ENCODE data around the gene CD180.

Gene CD180

GRCh38 chr5:67176936-67177335 lies 19.7 kb downstream of the CD180 start:
- TF ChIP-seq, protein P1, sequence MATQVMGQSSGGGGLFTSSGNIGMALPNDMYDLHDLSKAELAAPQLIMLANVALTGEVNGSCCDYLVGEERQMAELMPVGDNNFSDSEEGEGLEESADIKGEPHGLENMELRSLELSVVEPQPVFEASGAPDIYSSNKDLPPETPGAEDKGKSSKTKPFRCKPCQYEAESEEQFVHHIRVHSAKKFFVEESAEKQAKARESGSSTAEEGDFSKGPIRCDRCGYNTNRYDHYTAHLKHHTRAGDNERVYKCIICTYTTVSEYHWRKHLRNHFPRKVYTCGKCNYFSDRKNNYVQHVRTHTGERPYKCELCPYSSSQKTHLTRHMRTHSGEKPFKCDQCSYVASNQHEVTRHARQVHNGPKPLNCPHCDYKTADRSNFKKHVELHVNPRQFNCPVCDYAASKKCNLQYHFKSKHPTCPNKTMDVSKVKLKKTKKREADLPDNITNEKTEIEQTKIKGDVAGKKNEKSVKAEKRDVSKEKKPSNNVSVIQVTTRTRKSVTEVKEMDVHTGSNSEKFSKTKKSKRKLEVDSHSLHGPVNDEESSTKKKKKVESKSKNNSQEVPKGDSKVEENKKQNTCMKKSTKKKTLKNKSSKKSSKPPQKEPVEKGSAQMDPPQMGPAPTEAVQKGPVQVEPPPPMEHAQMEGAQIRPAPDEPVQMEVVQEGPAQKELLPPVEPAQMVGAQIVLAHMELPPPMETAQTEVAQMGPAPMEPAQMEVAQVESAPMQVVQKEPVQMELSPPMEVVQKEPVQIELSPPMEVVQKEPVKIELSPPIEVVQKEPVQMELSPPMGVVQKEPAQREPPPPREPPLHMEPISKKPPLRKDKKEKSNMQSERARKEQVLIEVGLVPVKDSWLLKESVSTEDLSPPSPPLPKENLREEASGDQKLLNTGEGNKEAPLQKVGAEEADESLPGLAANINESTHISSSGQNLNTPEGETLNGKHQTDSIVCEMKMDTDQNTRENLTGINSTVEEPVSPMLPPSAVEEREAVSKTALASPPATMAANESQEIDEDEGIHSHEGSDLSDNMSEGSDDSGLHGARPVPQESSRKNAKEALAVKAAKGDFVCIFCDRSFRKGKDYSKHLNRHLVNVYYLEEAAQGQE (IDR thresholded peaks at IDR 0.05; ENCODE audit: insufficient read depth in 1 of 2, low read depth in 2 of 2, low read length in 2 of 2): no peak
- TF ChIP-seq TAF1 (IDR thresholded peaks at IDR 0.05; ENCODE audit: borderline replicate concordance, insufficient read depth, low read length): no peak
- TF ChIP-seq SIN3A (IDR thresholded peaks at IDR 0.05; ENCODE audit: borderline replicate concordance, insufficient read depth, low read length): no peak
- no peak for TF ChIP-seq POLR2AphosphoS5 (IDR thresholded peaks at IDR 0.05; ENCODE audit: low read depth, low read length)
- TF ChIP-seq FOXP2 (optimal IDR thresholded peaks at IDR 0.05; ENCODE audit: borderline replicate concordance, extremely low read depth, extremely low read length, insufficient read depth): no peak

DNA sequence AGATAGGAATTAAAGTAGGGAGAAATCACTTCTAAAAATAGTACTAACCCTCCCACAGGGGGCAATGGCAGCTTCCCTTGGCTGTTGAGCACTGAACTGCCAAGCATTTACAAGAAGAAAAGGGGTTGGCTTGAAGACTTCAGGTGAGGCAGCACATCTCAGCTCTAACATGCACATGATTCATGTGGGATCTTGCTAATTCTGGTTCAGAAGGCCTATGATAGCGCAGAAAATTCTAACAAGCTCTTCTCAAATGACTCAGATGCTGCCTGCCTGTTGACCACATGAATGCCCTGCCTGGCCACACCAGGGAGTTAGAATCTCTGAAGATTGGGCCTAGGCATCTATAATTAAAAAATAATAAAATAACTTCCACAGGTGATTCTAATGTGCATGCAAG lies 22.6 kb downstream of the CD180 start:
- no peak for TF ChIP-seq FOXP2 (optimal IDR thresholded peaks at IDR 0.05; ENCODE audit: borderline replicate concordance, extremely low read depth, extremely low read length, insufficient read depth)
- TF ChIP-seq, protein P1 (IDR thresholded peaks at IDR 0.05; ENCODE audit: insufficient read depth in 1 of 2, low read depth in 2 of 2, low read length in 2 of 2): no peak
- TF ChIP-seq TAF1 (IDR thresholded peaks at IDR 0.05; ENCODE audit: borderline replicate concordance, insufficient read depth, low read length): no peak
- no peak for TF ChIP-seq SIN3A (IDR thresholded peaks at IDR 0.05; ENCODE audit: borderline replicate concordance, insufficient read depth, low read length)
- no peak for TF ChIP-seq POLR2AphosphoS5 (IDR thresholded peaks at IDR 0.05; ENCODE audit: low read depth, low read length)

DNA sequence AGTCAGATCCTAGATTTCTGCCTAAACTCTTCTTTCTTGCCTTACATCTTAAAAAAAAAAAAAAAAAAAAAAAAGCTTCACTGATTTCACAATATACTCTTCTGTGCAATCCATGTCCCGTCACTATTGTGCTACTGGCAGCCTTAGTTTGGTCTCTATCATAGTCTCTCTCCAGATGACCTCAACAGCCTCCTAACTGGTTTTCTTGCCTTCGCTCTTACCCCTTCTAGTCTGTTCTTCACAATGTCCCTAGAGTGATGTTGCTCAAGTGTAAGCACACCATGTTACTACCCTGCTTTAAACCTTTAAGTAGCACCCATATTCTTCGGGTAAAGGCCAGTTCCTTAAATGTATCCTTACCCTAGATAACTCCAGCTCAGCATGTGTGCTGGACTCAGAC lies 25.8 kb downstream of the CD180 start:
- no peak for TF ChIP-seq SIN3A (IDR thresholded peaks at IDR 0.05; ENCODE audit: borderline replicate concordance, insufficient read depth, low read length)
- TF ChIP-seq POLR2AphosphoS5 (IDR thresholded peaks at IDR 0.05; ENCODE audit: low read depth, low read length): no peak
- TF ChIP-seq TAF1 (IDR thresholded peaks at IDR 0.05; ENCODE audit: borderline replicate concordance, insufficient read depth, low read length): no peak
- TF ChIP-seq, protein P1 (IDR thresholded peaks at IDR 0.05; ENCODE audit: insufficient read depth in 1 of 2, low read depth in 2 of 2, low read length in 2 of 2): no peak
- no peak for TF ChIP-seq FOXP2 (optimal IDR thresholded peaks at IDR 0.05; ENCODE audit: borderline replicate concordance, extremely low read depth, extremely low read length, insufficient read depth)

GRCh38 chr5:67168069-67168468 lies 28.5 kb downstream of the CD180 start:
- no peak for TF ChIP-seq TAF1 (IDR thresholded peaks at IDR 0.05; ENCODE audit: borderline replicate concordance, insufficient read depth, low read length)
- no peak for TF ChIP-seq POLR2AphosphoS5 (IDR thresholded peaks at IDR 0.05; ENCODE audit: low read depth, low read length)
- TF ChIP-seq, protein P1 (IDR thresholded peaks at IDR 0.05; ENCODE audit: insufficient read depth in 1 of 2, low read depth in 2 of 2, low read length in 2 of 2): no peak
- no peak for TF ChIP-seq FOXP2 (optimal IDR thresholded peaks at IDR 0.05; ENCODE audit: borderline replicate concordance, extremely low read depth, extremely low read length, insufficient read depth)
- no peak for TF ChIP-seq SIN3A (IDR thresholded peaks at IDR 0.05; ENCODE audit: borderline replicate concordance, insufficient read depth, low read length)
